ENCODE results near the gene CDC42BPB.
A peak's percentile ranks its signal among the peaks of the same experiment; 100 is the strongest.

Gene CDC42BPB

GRCh38 chr14:103095210-103095778 is 37.9 kb upstream of the CDC42BPB start:
- DNase-seq, result no peak

GRCh38 chr14:103094406-103095209 is 37.3 kb upstream of the CDC42BPB start, which contains the start of gene EXOC3L4:
EXOC3L4 (plus strand) TSS chr14:103094725; CDS start chr14:103100220, 5,495 bp downstream.
- DNase-seq, result peak; percentile 42 to 64

- no peak for DNase-seq
Observed at GRCh38 chr14:103093856-103094405, 36.6 kb upstream of the CDC42BPB start.

- no peak for DNase-seq
Observed at GRCh38 chr14:103091883-103092222, 34.5 kb upstream of the CDC42BPB start.

- DNase-seq, result peak; percentile 69 to 73
Observed at GRCh38 chr14:103091041-103091882, 33.9 kb upstream of the CDC42BPB start.

- DNase-seq, result no peak
Observed at GRCh38 chr14:103090481-103091020, 33.2 kb upstream of the CDC42BPB start.

- DNase-seq, result no peak
Observed at GRCh38 chr14:103089386-103090335, 32.3 kb upstream of the CDC42BPB start.

- no peak for DNase-seq
Observed at GRCh38 chr14:103088921-103089320, 31.6 kb upstream of the CDC42BPB start.

GRCh38 chr14:103087343-103087835 is 30.0 kb upstream of the CDC42BPB start:
- no peak for DNase-seq

GRCh38 chr14:103086771-103087342 is 29.5 kb upstream of the CDC42BPB start:
- DNase-seq, result no peak

- no peak for DNase-seq
Observed at GRCh38 chr14:103085106-103086091, 28.1 kb upstream of the CDC42BPB start.

GRCh38 chr14:103084021-103084919 is 26.9 kb upstream of the CDC42BPB start, which contains the start of gene LBHD2:
LBHD2 (plus strand) TSS chr14:103084210; CDS start chr14:103086013, 1,803 bp downstream.
- DNase-seq, result no peak

- DNase-seq, result no peak
Observed at GRCh38 chr14:103081951-103082350, 24.6 kb upstream of the CDC42BPB start.

- no peak for DNase-seq
Observed at GRCh38 chr14:103078860-103079587, 21.7 kb upstream of the CDC42BPB start.

- peak; percentile 62 to 86 for DNase-seq
Observed at GRCh38 chr14:103078420-103078749, 21.0 kb upstream of the CDC42BPB start.

GRCh38 chr14:103074729-103075367 is 17.5 kb upstream of the CDC42BPB start:
- DNase-seq, result peak; percentile 95 to 99
